Measurements from ENCODE around the gene TTLL10. TPM values are rescaled to one million over a fixed set of nuclear protein-coding genes. Genes with fewer than 3 reads are reported as not detected.
"Not testable (repeated sequence)": the region's sequence is repeated elsewhere in the genome, so short reads cannot be mapped to it uniquely, and the experiment has no call there.

Gene TTLL10
- total RNA-seq, 1 experiment from 2014 or later: 4.0 TPM

- POLR2A ChIA-PET (ENCODE audit: unreplicated experiment): no interaction called here
These were observed 1.8 kb downstream of the TTLL10 start for GRCh38 chr1:1175221-1176062.

GRCh38 chr1:1176063-1176761 is 2.5 kb downstream of the TTLL10 start:
- BruUV-seq (replicated peaks); H2AFZ ChIP-seq; H3K79me2 ChIP-seq (ENCODE audit: low read depth); H3F3A ChIP-seq (ENCODE audit: insufficient read depth, low read depth); H3K36me3 ChIP-seq (ENCODE audit: low read depth); H3K4me2 ChIP-seq; H4K20me1 ChIP-seq (ENCODE audit: insufficient read depth); DNase-seq; H3K27me3 ChIP-seq (ENCODE audit: insufficient read depth, low read depth); intact Hi-C loops (cut with micrococcal nuclease; ENCODE audit: unreplicated experiment); POLR2A ChIA-PET (ENCODE audit: unreplicated experiment); H3K9me2 ChIP-seq (ENCODE audit: insufficient read depth); H3K4me3 ChIP-seq; H3K27ac ChIP-seq; H3K9me3 ChIP-seq (ENCODE audit: insufficient read depth, low read depth); CTCF ChIA-PET; H3K4me1 ChIP-seq (replicated peaks; ENCODE audit: insufficient read depth): not testable (repeated sequence)

More at GRCh38 chr1:1175221-1176062, 1.8 kb downstream of the TTLL10 start:
- intact Hi-C loops (cut with micrococcal nuclease; ENCODE audit: unreplicated experiment): no loop called here
- peaks cover 11% of the 10 kb centered on the region; the same call in 1 of the 2 replicates for H3F3A ChIP-seq (ENCODE audit: insufficient read depth, low read depth)
- H3K9me2 ChIP-seq (ENCODE audit: insufficient read depth): no peaks in the 10 kb centered on the region
- no peak overlapping the region for H3K27ac ChIP-seq
- CTCF ChIA-PET: no interaction called here
- H3K4me2 ChIP-seq: no peak overlapping the region
- no peak for DNase-seq
- BruUV-seq (replicated peaks): no TSS peak
- TF ChIP-seq EZH2 (IDR thresholded peaks at IDR 0.05; ENCODE audit: low read depth) (no peak), CTCF (conservative IDR thresholded peaks at IDR 0.05) (no peak)
- no peaks in the 10 kb centered on the region for H3K79me2 ChIP-seq (ENCODE audit: low read depth)
- H3K36me3 ChIP-seq (ENCODE audit: low read depth): no peaks in the 10 kb centered on the region
- no peaks in the 10 kb centered on the region for H3K27me3 ChIP-seq (ENCODE audit: insufficient read depth, low read depth)
- no peaks in the 10 kb centered on the region for H3K4me1 ChIP-seq (replicated peaks; ENCODE audit: insufficient read depth)
- no peak overlapping the region for H2AFZ ChIP-seq
- no peak overlapping the region for H3K4me3 ChIP-seq
- H4K20me1 ChIP-seq (ENCODE audit: insufficient read depth): peaks cover 4% of the 10 kb centered on the region; the same call in 1 of the 2 replicates
- H3K9me3 ChIP-seq (ENCODE audit: insufficient read depth, low read depth): no peaks in the 10 kb centered on the region

- no peak for DNase-seq
- H3K27ac ChIP-seq: no peak overlapping the region
- H3K79me2 ChIP-seq (ENCODE audit: low read depth): no peaks in the 10 kb centered on the region
- H3K36me3 ChIP-seq (ENCODE audit: low read depth): no peaks in the 10 kb centered on the region
- H4K20me1 ChIP-seq (ENCODE audit: insufficient read depth): peaks cover 4% of the 10 kb centered on the region; the same call in 1 of the 2 replicates
- H3K9me3 ChIP-seq (ENCODE audit: insufficient read depth, low read depth): no peaks in the 10 kb centered on the region
- H2AFZ ChIP-seq: no peak overlapping the region
- peaks cover 3% of the 10 kb centered on the region; the same call in 1 of the 2 replicates for H3F3A ChIP-seq (ENCODE audit: insufficient read depth, low read depth)
- POLR2A ChIA-PET (ENCODE audit: unreplicated experiment): no interaction called here
- no peak overlapping the region for H3K4me3 ChIP-seq
- intact Hi-C loops (cut with micrococcal nuclease; ENCODE audit: unreplicated experiment): no loop called here
- no peaks in the 10 kb centered on the region for H3K9me2 ChIP-seq (ENCODE audit: insufficient read depth)
- H3K4me1 ChIP-seq (replicated peaks; ENCODE audit: insufficient read depth): no peaks in the 10 kb centered on the region
- CTCF ChIA-PET: no interaction called here
- H3K27me3 ChIP-seq (ENCODE audit: insufficient read depth, low read depth): no peaks in the 10 kb centered on the region
- no TSS peak for BruUV-seq (replicated peaks)
- no peak overlapping the region for H3K4me2 ChIP-seq
- TF ChIP-seq EZH2 (IDR thresholded peaks at IDR 0.05; ENCODE audit: low read depth): no peak
- no peak for TF ChIP-seq CTCF (conservative IDR thresholded peaks at IDR 0.05)
These were observed 3.3 kb downstream of the TTLL10 start for GRCh38 chr1:1176931-1177330.

Measured in PC-9 (cell line).